B cell (primary cell): ENCODE data around the gene PTGDR. TPM values are rescaled to one million over a fixed set of nuclear protein-coding genes. Genes with fewer than 3 reads are reported as not detected.
A peak's percentile ranks its signal among the peaks of the same experiment; 100 is the strongest.

ENCODE experiments used
- ATAC-seq: fragments of 200-7000 bp; cut with Tn5 transposase; one replicate; pipeline ENCODE4 v1.10.0; 2021; ENCODE audit warnings: low read depth, mild to moderate bottlenecking, moderate number of reproducible peaks, moderate library complexity
- CTCF ChIA-PET: fragments of 350-600 bp; sonication (Branson Sonifier 250); formaldehyde crosslinking; loops from one replicate; lab custom pipeline; 2021; ENCODE audit warnings: antibody characterized with exemption, inconsistent platforms; lab: Charles Lee
- POLR2A ChIA-PET: fragments of 350-600 bp; sonication (Branson Sonifier 250); formaldehyde crosslinking; loops from one replicate; lab custom pipeline; 2021; ENCODE audit warnings: antibody characterized with exemption; lab: Charles Lee
- DNase-seq: peaks from one replicate; pipeline ENCODE4 v3.0.0; 2013
- H2AFZ ChIP-seq: 2 replicates; pipeline ENCODE4 v1.6.1; 2012; ENCODE audit warnings: mild to moderate bottlenecking, low read depth, low read length; ENCODE audit not compliant: insufficient read depth, poor library complexity, severe bottlenecking
- H3K27ac ChIP-seq, 2 donors: 1 replicate in 1 of 2; 2 replicates in 1 of 2; pipeline ENCODE4 v1.5.1; 2012 to 2013; ENCODE audit warnings: low read length in 2 of 2, mild to moderate bottlenecking in 2 of 2, moderate library complexity in 1 of 2
- H3K27me3 ChIP-seq, 4 experiments: fragments of 200-600 bp in 1 of 4; sonication (generic) in 1 of 4; replicated peaks in 1 of 4; 1 replicate in 2 of 4; 2 replicates in 2 of 4; pipeline versions ENCODE4 v1.6.1 to v1.7.0; 2013 to 2016; ENCODE audit warnings: low read length in 3 of 4, mild to moderate bottlenecking in 2 of 4, mixed read lengths in 1 of 4, moderate library complexity in 1 of 4; ENCODE audit not compliant: insufficient read depth in 4 of 4, control insufficient read depth in 3 of 4; ENCODE audit errors: control extremely low read depth in 1 of 4
- H3K36me3 ChIP-seq, 2 experiments: replicated peaks in 1 of 2; 1 replicate in 1 of 2; 2 replicates in 1 of 2; pipeline versions ENCODE4 v1.6.1 to v1.7.1; 2013; ENCODE audit warnings: low read length in 1 of 2; ENCODE audit not compliant: insufficient read depth in 2 of 2, control insufficient read depth in 1 of 2; ENCODE audit errors: control extremely low read depth in 1 of 2, extremely low read depth in 1 of 2
- H3K4me1 ChIP-seq, 2 donors: fragments of 200-600 bp in 1 of 2; sonication (generic) in 1 of 2; 1 replicate in 1 of 2; 2 replicates in 1 of 2; pipeline versions ENCODE4 v1.5.1 to v1.6.1; 2013 to 2017; ENCODE audit warnings: low read length in 2 of 2; ENCODE audit not compliant: control insufficient read depth in 2 of 2, insufficient read depth in 2 of 2
- H3K4me2 ChIP-seq: replicated peaks from 2 replicates; pipeline ENCODE3; 2012; ENCODE audit warnings: mild to moderate bottlenecking, low read depth, low read length; ENCODE audit not compliant: poor library complexity, severe bottlenecking
- H3K4me3 ChIP-seq, 5 experiments: fragments of 200-600 bp in 1 of 5; sonication (generic) in 1 of 5; 1 replicate in 3 of 5; 2 replicates in 2 of 5; pipeline versions ENCODE4 v1.5.1 to v1.7.0; 2011 to 2016; ENCODE audit warnings: low read length in 4 of 5, mild to moderate bottlenecking in 4 of 5, low read depth in 2 of 5, control low read depth in 1 of 5, moderate library complexity in 1 of 5; ENCODE audit not compliant: insufficient read depth in 1 of 5; ENCODE audit errors: control extremely low read depth in 1 of 5, extremely low read depth in 1 of 5
- H3K79me2 ChIP-seq: fragments of 200-600 bp; sonication (generic); one replicate; pipeline ENCODE4 v1.6.0; 2016; ENCODE audit warnings: low read length; ENCODE audit not compliant: control insufficient read depth, insufficient read depth
- H3K9ac ChIP-seq: fragments of 200-600 bp; sonication (generic); 2 replicates; pipeline ENCODE4 v1.6.1; 2017; ENCODE audit warnings: mild to moderate bottlenecking, low read length, moderate library complexity
- H3K9me3 ChIP-seq, 3 donors: one replicate each; pipeline versions ENCODE4 v1.6.1 to v1.7.1; 2013; ENCODE audit warnings: low read length in 2 of 3; ENCODE audit not compliant: control insufficient read depth in 2 of 3, insufficient read depth in 1 of 3; ENCODE audit errors: control extremely low read depth in 1 of 3
- H4K20me1 ChIP-seq: 2 replicates; pipeline ENCODE4 v1.6.0; 2012; ENCODE audit warnings: mild to moderate bottlenecking, low read length; ENCODE audit not compliant: insufficient read depth, control insufficient read depth, poor library complexity, severe bottlenecking
- H3K27ac Mint-ChIP-seq: one replicate; pipeline ENCODE4 v1.8.0; 2021; ENCODE audit warnings: mixed read lengths
- H3K27me3 Mint-ChIP-seq: one replicate; pipeline ENCODE4 v1.8.0; 2021; ENCODE audit warnings: mixed read lengths
- H3K4me1 Mint-ChIP-seq: one replicate; pipeline ENCODE4 v1.8.0; 2021; ENCODE audit warnings: mixed read lengths
- H3K4me3 Mint-ChIP-seq: one replicate; pipeline ENCODE4 v1.8.0; 2021; ENCODE audit warnings: mixed read lengths
- H3K9me3 Mint-ChIP-seq: one replicate; pipeline ENCODE4 v1.8.0; 2022; ENCODE audit warnings: mixed read lengths; ENCODE audit not compliant: insufficient read depth
- EZH2 ChIP-seq: IDR thresholded peaks from 2 replicates; pipeline ENCODE4 v1.6.1; 2012; ENCODE audit warnings: borderline replicate concordance, low read depth, mild to moderate bottlenecking, moderate library complexity, low read length; ENCODE audit not compliant: insufficient read depth, poor library complexity, severe bottlenecking
- WGBS: methylation state at CpG from one replicate; pipeline ENCODE4 v1.1.5; 2013; ENCODE audit warnings: missing lambda C conversion rate; ENCODE audit not compliant: insufficient coverage; 5-methylcytosine and 5-hydroxymethylcytosine counted together
- intact Hi-C: fragments of 100-400 bp; cut with micrococcal nuclease; formaldehyde crosslinking; loops from one replicate; pipeline ENCODE4 v1.10.0; 2022
- polyA plus RNA-seq: library from polyadenylated mRNA; depleted of rRNA; stranded (reverse); fragments of >200 nt; gene quantifications from 2 replicates; pipeline ENCODE4 v1.2.3, GENCODE V29; 2012
- total RNA-seq, 2 donors: library from RNA; stranded (reverse); fragments of 120-200 nt in 1 of 2; gene quantifications; 1 replicate in 1 of 2; 2 replicates in 1 of 2; pipeline versions ENCODE4 v1.2.3 to v1.2.4, GENCODE V29; 2013 to 2022
- TF ChIP-seq, protein P1 (sequence below): fragments of 200-600 bp; IDR thresholded peaks from one replicate; pipeline ENCODE4 v1.8.0; 2022; ENCODE audit warnings: antibody characterized with exemption, mild to moderate bottlenecking

PTGDR gene
- total and polyA plus RNA-seq, 2 donors (not counting 1 experiment from before 2014, with no cell fraction given), result 0.04 TPM; not detected in 1

DNA sequence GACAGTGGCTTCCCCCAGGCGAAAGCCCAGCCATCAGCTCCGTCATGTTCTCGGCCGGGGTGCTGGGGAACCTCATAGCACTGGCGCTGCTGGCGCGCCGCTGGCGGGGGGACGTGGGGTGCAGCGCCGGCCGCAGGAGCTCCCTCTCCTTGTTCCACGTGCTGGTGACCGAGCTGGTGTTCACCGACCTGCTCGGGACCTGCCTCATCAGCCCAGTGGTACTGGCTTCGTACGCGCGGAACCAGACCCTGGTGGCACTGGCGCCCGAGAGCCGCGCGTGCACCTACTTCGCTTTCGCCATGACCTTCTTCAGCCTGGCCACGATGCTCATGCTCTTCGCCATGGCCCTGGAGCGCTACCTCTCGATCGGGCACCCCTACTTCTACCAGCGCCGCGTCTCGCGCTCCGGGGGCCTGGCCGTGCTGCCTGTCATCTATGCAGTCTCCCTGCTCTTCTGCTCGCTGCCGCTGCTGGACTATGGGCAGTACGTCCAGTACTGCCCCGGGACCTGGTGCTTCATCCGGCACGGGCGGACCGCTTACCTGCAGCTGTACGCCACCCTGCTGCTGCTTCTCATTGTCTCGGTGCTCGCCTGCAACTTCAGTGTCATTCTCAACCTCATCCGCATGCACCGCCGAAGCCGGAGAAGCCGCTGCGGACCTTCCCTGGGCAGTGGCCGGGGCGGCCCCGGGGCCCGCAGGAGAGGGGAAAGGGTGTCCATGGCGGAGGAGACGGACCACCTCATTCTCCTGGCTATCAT, 47.3 kb downstream of the PTGDR start:
- Histone ChIP-seq H3K27me3 (peaks cover 0 to 71% (median 58%) of the 10 kb centered on the region in 4 experiments), H3K4me1 (peaks cover 49 to 57% of the 10 kb centered on the region in 2 donors), H3K9ac (peak overlapping the region; percentile 64), H3K9me3 (peaks cover 0 to 7% (median 2%) of the 10 kb centered on the region in 3 donors), H3K4me3 (peak overlapping the region; percentile 37 to 54 (median 50)), H3K27ac (no peak overlapping the region), H3K4me2 (peak overlapping the region; percentile 92), H2AFZ (peak overlapping the region; percentile 41), H4K20me1 (no peaks in the 10 kb centered on the region), H3K36me3 (no peaks in the 10 kb centered on the region), H3K79me2 (no peaks in the 10 kb centered on the region)
- ATAC-seq, result peak; percentile 21
- peaks cover 64% of the 10 kb centered on the region for H3K27me3 Mint-ChIP-seq
- ChIA-PET CTCF (interaction anchor here (1.1 kb wide), 1 partner anchor 10 kb away, joined by 3 read pairs; no protein-coding TSS in a partner anchor), POLR2A (no interaction called here)
- peak overlapping the region; percentile 3 for H3K27ac Mint-ChIP-seq
- intact Hi-C loops, result loop anchor here (5.0 kb wide), 1 partner anchor 238 kb away; the partner anchor contains the start of genes GPR137C and TXNDC16
- peak; percentile 53 for DNase-seq
- H3K4me3 Mint-ChIP-seq, result peak overlapping the region; percentile 95
- peaks cover 49% of the 10 kb centered on the region for H3K4me1 Mint-ChIP-seq
- 2% methylated on average over 63 of the region's 63 CpGs for WGBS
- no peak for TF ChIP-seq EZH2
- TF ChIP-seq, protein P1, sequence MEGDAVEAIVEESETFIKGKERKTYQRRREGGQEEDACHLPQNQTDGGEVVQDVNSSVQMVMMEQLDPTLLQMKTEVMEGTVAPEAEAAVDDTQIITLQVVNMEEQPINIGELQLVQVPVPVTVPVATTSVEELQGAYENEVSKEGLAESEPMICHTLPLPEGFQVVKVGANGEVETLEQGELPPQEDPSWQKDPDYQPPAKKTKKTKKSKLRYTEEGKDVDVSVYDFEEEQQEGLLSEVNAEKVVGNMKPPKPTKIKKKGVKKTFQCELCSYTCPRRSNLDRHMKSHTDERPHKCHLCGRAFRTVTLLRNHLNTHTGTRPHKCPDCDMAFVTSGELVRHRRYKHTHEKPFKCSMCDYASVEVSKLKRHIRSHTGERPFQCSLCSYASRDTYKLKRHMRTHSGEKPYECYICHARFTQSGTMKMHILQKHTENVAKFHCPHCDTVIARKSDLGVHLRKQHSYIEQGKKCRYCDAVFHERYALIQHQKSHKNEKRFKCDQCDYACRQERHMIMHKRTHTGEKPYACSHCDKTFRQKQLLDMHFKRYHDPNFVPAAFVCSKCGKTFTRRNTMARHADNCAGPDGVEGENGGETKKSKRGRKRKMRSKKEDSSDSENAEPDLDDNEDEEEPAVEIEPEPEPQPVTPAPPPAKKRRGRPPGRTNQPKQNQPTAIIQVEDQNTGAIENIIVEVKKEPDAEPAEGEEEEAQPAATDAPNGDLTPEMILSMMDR, result no peak
- no peaks in the 10 kb centered on the region for H3K9me3 Mint-ChIP-seq

DNA sequence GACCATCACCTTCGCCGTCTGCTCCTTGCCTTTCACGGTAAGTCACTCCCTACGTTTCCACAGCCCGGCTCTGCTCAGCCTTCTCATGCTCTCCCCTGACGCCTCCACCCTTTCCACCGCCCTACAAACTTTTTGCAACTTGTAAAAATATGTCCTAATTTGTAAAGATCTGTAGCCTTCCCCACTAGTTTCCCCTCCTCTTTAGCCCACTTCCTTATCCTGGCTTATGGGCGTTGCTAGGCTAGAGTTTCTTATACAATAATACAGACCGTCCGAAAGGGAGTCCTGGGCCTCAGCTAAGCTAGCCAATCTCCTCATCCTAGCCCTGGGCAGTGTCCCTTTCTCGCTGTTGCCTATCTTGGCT, 47.8 kb downstream of the PTGDR start:
- peak overlapping the region; percentile 41 for H2AFZ ChIP-seq
- no peaks in the 10 kb centered on the region for H4K20me1 ChIP-seq
- peak overlapping the region; percentile 92 for H3K4me2 ChIP-seq
- ATAC-seq (no peak), DNase-seq (peak; percentile 35)
- POLR2A ChIA-PET, result no interaction called here
- H3K36me3 ChIP-seq, result no peaks in the 10 kb centered on the region
- no peak overlapping the region for H3K27ac ChIP-seq
- H3K4me3 ChIP-seq, result peak overlapping the region; percentile 36 to 54 (median 50)
- intact Hi-C loops, result no loop called here
- peaks cover 2 to 7% (median 2%) of the 10 kb centered on the region in 3 donors for H3K9me3 ChIP-seq
- peak overlapping the region; percentile 95 for H3K4me3 Mint-ChIP-seq
- H3K27me3 ChIP-seq, result peaks cover 0 to 66% (median 62%) of the 10 kb centered on the region in 4 experiments
- peaks cover 69% of the 10 kb centered on the region for H3K27me3 Mint-ChIP-seq
- CTCF ChIA-PET, result no interaction called here
- H3K79me2 ChIP-seq, result no peaks in the 10 kb centered on the region
- H3K9ac ChIP-seq, result peak overlapping the region; percentile 64
- H3K4me1 Mint-ChIP-seq, result peaks cover 49% of the 10 kb centered on the region
- peaks cover 49 to 56% of the 10 kb centered on the region in 2 donors for H3K4me1 ChIP-seq
- no peaks in the 10 kb centered on the region for H3K9me3 Mint-ChIP-seq
- 4% methylated on average over 5 of the region's 11 CpGs for WGBS
- no peak overlapping the region for H3K27ac Mint-ChIP-seq
- TF ChIP-seq, protein P1, result no peak
- no peak for TF ChIP-seq EZH2
